Measurements from ENCODE around the gene MED13L. TPM values are rescaled to one million over a fixed set of nuclear protein-coding genes. Genes with fewer than 3 reads are reported as not detected.

Gene MED13L
- total and polyA plus RNA-seq, 2 of the 4 experiments (the other 2 are of a cell fraction), result 17.9 to 49.1 TPM

GRCh38 chr12:115930336-115930735 lies 347.2 kb downstream of the MED13L start:
- Histone ChIP-seq H2BK120ac (ENCODE audit: low read depth, low read length) (no peak overlapping the region), H3K18ac (ENCODE audit: low read depth, low read length) (no peak overlapping the region), H3K4ac (ENCODE audit: low read depth, low read length) (no peak overlapping the region), H2AK9ac (replicated peaks; ENCODE audit: low read depth, low read length, poor library complexity) (no peak overlapping the region), H2AK5ac (ENCODE audit: low read depth, low read length) (no peak overlapping the region), H3K4me1 (ENCODE audit: control insufficient read depth, insufficient read depth, low read length) (no peaks in the 10 kb centered on the region), H3K9ac (ENCODE audit: low read depth, low read length) (no peak overlapping the region), H3K9me1 (ENCODE audit: insufficient read depth, low read length) (no peaks in the 10 kb centered on the region), H2AFZ (replicated peaks; ENCODE audit: low read length, poor library complexity) (no peak overlapping the region), H2BK5ac (ENCODE audit: low read depth, low read length, poor library complexity, severe bottlenecking) (no peak overlapping the region), H4K91ac (ENCODE audit: insufficient read depth, low read depth, low read length) (no peak overlapping the region), H3K27me3 (ENCODE audit: control insufficient read depth, insufficient read depth, low read length) (peaks cover 7% of the 10 kb centered on the region), H3K23ac (ENCODE audit: low read depth, low read length) (no peak overlapping the region), H3K4me3 (ENCODE audit: insufficient read depth, low read depth, low read length) (no peak overlapping the region), H3K56ac (ENCODE audit: extremely low read depth, insufficient read depth, low read length) (no peak overlapping the region), H2BK15ac (ENCODE audit: low read depth, low read length) (no peak overlapping the region), H4K20me1 (ENCODE audit: insufficient read depth, low read length) (no peaks in the 10 kb centered on the region), H3K9me3 (ENCODE audit: control insufficient read depth, insufficient read depth, low read length) (no peaks in the 10 kb centered on the region), H3K27ac (ENCODE audit: insufficient read depth, low read length) (no peak overlapping the region), H3K79me1 (ENCODE audit: low read depth in 1 of 2, low read length in 2 of 2) (no peaks in the 10 kb centered on the region), H3K14ac (replicated peaks; ENCODE audit: low read depth, low read length) (no peak overlapping the region), H2BK20ac (ENCODE audit: low read depth, low read length) (no peak overlapping the region), H3K36me3 (ENCODE audit: control insufficient read depth, insufficient read depth, low read length) (no peaks in the 10 kb centered on the region), H3K4me2 (ENCODE audit: low read depth, low read length) (no peak overlapping the region), H4K8ac (ENCODE audit: low read depth in 2 of 2, low read length in 2 of 2) (no peak overlapping the region), H4K5ac (ENCODE audit: low read depth, low read length) (no peak overlapping the region)
- dilution Hi-C loops (cut with HindIII; ENCODE audit: low sequenced_read_pairs, unreplicated experiment), result no loop called here
- WGBS, 2 experiments (ENCODE audit: extremely low coverage in 2 of 2, insufficient read length in 1 of 2), result no CpG with 5 or more reads among the region's 5 CpGs
- TF ChIP-seq FOS (IDR thresholded peaks at IDR 0.05; ENCODE audit: low read depth, low read length) (no peak), ELK1 (IDR thresholded peaks at IDR 0.05; ENCODE audit: borderline replicate concordance, low read depth, low read length) (no peak), SMC3 (IDR thresholded peaks at IDR 0.05; ENCODE audit: low read depth, low read length) (no peak), CTCF (conservative IDR thresholded peaks at IDR 0.05; ENCODE audit: low read depth, low read length) (no peak), NFE2L2 (IDR thresholded peaks at IDR 0.05; ENCODE audit: low read depth, low read length) (no peak), MAZ (IDR thresholded peaks at IDR 0.05; ENCODE audit: borderline replicate concordance, low read depth, low read length) (no peak), RAD21 (IDR thresholded peaks at IDR 0.05; ENCODE audit: low read length) (no peak), CEBPB (IDR thresholded peaks at IDR 0.05; ENCODE audit: low read depth, low read length) (no peak), MXI1 (IDR thresholded peaks at IDR 0.05; ENCODE audit: borderline replicate concordance, low read depth, low read length) (no peak), RFX5 (IDR thresholded peaks at IDR 0.05; ENCODE audit: low read depth, low read length) (no peak), MAFK (IDR thresholded peaks at IDR 0.05; ENCODE audit: low read depth, low read length) (no peak)
- TF ChIP-seq, protein P1, sequence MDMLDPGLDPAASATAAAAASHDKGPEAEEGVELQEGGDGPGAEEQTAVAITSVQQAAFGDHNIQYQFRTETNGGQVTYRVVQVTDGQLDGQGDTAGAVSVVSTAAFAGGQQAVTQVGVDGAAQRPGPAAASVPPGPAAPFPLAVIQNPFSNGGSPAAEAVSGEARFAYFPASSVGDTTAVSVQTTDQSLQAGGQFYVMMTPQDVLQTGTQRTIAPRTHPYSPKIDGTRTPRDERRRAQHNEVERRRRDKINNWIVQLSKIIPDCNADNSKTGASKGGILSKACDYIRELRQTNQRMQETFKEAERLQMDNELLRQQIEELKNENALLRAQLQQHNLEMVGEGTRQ (IDR thresholded peaks at IDR 0.05; ENCODE audit: low read depth, low read length), result no peak
- ATAC-seq (ENCODE audit: low read depth) (no peak), DNase-seq (no peak)
- intact Hi-C loops (cut with micrococcal nuclease), result no loop called here
- BruUV-seq (replicated peaks), result no TSS peak
- in situ Hi-C loops (cut with MboI; ENCODE audit: low sequenced_read_pairs), result no loop called here
- ChIA-PET POLR2A (ENCODE audit: unreplicated experiment) (no interaction called here), CTCF (no interaction called here)
